SU-DHL-6 (cell line): ENCODE results near the gene PHF10.

Experiments used
- H2AFZ ChIP-seq: fragments of 200-600 bp; sonication (generic); 2 replicates; pipeline ENCODE4 v1.6.1; 2014; ENCODE audit warnings: low read depth, mild to moderate bottlenecking, moderate library complexity, mixed read lengths, antibody characterized with exemption, low read length; ENCODE audit not compliant: severe bottlenecking
- H3F3A ChIP-seq: fragments of 200-600 bp; shearing (Covaris generic); 2 replicates; pipeline ENCODE4 v1.6.0; 2016; ENCODE audit warnings: antibody characterized with exemption, mild to moderate bottlenecking; ENCODE audit not compliant: insufficient read depth
- H3K27ac ChIP-seq: fragments of 200-600 bp; sonication (generic); 2 replicates; pipeline ENCODE4 v1.5.1; 2016; ENCODE audit warnings: low read depth, mild to moderate bottlenecking, low read length, moderate library complexity, mixed read lengths
- H3K27me3 ChIP-seq: fragments of 200-600 bp; sonication (generic), shearing (Covaris generic); 2 replicates; pipeline ENCODE4 v1.6.0; 2014; ENCODE audit warnings: mild to moderate bottlenecking, low read length
- H3K36me3 ChIP-seq: fragments of 200-600 bp; sonication (generic); 2 replicates; pipeline ENCODE4 v1.6.1; 2014; ENCODE audit warnings: mild to moderate bottlenecking, low read length, mixed read lengths
- H3K4me2 ChIP-seq: fragments of 300-600, 200-600 bp; shearing (Covaris generic), sonication (generic); 2 replicates; pipeline ENCODE4 v1.6.0; 2014; ENCODE audit warnings: low read length, low read depth, mild to moderate bottlenecking; ENCODE audit not compliant: poor library complexity, severe bottlenecking
- H3K4me3 ChIP-seq: fragments of 200-600 bp; sonication (generic); 2 replicates; pipeline ENCODE4 v1.5.1; 2014; ENCODE audit warnings: antibody characterized with exemption, low read length, mild to moderate bottlenecking, mixed read lengths; ENCODE audit not compliant: insufficient read depth, poor library complexity, severe bottlenecking
- H3K79me2 ChIP-seq: fragments of 200-600 bp; sonication (generic); 2 replicates; pipeline ENCODE4 v1.6.1; 2014; ENCODE audit warnings: mild to moderate bottlenecking, low read length, moderate library complexity; ENCODE audit not compliant: insufficient read depth
- H3K9ac ChIP-seq: fragments of 200-600 bp; sonication (generic); 2 replicates; pipeline ENCODE4 v1.7.0; 2014; ENCODE audit warnings: mild to moderate bottlenecking, low read length
- H3K9me2 ChIP-seq: fragments of 200-600 bp; sonication (generic); replicated peaks from 2 replicates; pipeline ENCODE4 v1.6.1; 2014; ENCODE audit warnings: low read length; ENCODE audit not compliant: insufficient read depth
- H3K9me3 ChIP-seq: fragments of 200-600 bp; sonication (generic); 2 replicates; pipeline ENCODE4 v1.6.1; 2014; ENCODE audit warnings: low read length, mixed read lengths; ENCODE audit not compliant: insufficient read depth
- H4K20me1 ChIP-seq: fragments of 200-600 bp; sonication (generic); 2 replicates; pipeline ENCODE4 v1.6.1; 2014; ENCODE audit warnings: low read depth, mild to moderate bottlenecking, antibody characterized with exemption, low read length, moderate library complexity, mixed read lengths
- CTCF ChIP-seq: fragments of 200-600 bp; sonication (generic); IDR thresholded peaks from one replicate; pipeline ENCODE4 v1.5.1; 2017; ENCODE audit warnings: antibody characterized with exemption, mild to moderate bottlenecking, low read length, moderate library complexity; ENCODE audit not compliant: insufficient read depth, poor library complexity, severe bottlenecking
- EZH2phosphoT487 ChIP-seq: fragments of 200-600 bp; sonication (generic), shearing (Covaris generic); conservative IDR thresholded peaks from 2 replicates; pipeline ENCODE4 v1.6.1; 2018; ENCODE audit warnings: mild to moderate bottlenecking, antibody characterized with exemption, low read length, moderate library complexity, mixed read lengths

PHF10 gene

GRCh38 chr6:169671563-169671962 lies 52.7 kb downstream of the PHF10 start:
- no peaks in the 10 kb centered on the region for H4K20me1 ChIP-seq
- peaks cover 16% of the 10 kb centered on the region; the same call in 1 of the 2 replicates for H3K36me3 ChIP-seq

GRCh38 chr6:169669889-169670288 lies 54.4 kb downstream of the PHF10 start:
- no peak overlapping the region for H3K4me2 ChIP-seq
- H3K9me3 ChIP-seq: no peaks in the 10 kb centered on the region
- H3K27me3 ChIP-seq: no peaks in the 10 kb centered on the region
- TF ChIP-seq EZH2phosphoT487: no peak
- no peak for TF ChIP-seq CTCF
- H3K9me2 ChIP-seq: no peaks in the 10 kb centered on the region
- no peaks in the 10 kb centered on the region for H3F3A ChIP-seq
- no peak overlapping the region for H3K27ac ChIP-seq
- H3K9ac ChIP-seq: no peak overlapping the region
- H3K79me2 ChIP-seq: no peaks in the 10 kb centered on the region
- H3K4me3 ChIP-seq: no peak overlapping the region
- H2AFZ ChIP-seq: no peak overlapping the region
- peaks cover 16% of the 10 kb centered on the region; the same call in 1 of the 2 replicates for H3K36me3 ChIP-seq
- H4K20me1 ChIP-seq: no peaks in the 10 kb centered on the region

More at GRCh38 chr6:169671563-169671962, 52.7 kb downstream of the PHF10 start:
- no peaks in the 10 kb centered on the region for H3K79me2 ChIP-seq
- no peaks in the 10 kb centered on the region for H3K9me3 ChIP-seq
- H3K4me2 ChIP-seq: no peak overlapping the region
- H3K9me2 ChIP-seq: no peaks in the 10 kb centered on the region
- H3K27ac ChIP-seq: no peak overlapping the region
- H3K4me3 ChIP-seq: no peak overlapping the region
- no peaks in the 10 kb centered on the region for H3K27me3 ChIP-seq
- no peak overlapping the region for H2AFZ ChIP-seq
- H3K9ac ChIP-seq: no peak overlapping the region
- no peaks in the 10 kb centered on the region for H3F3A ChIP-seq
- TF ChIP-seq CTCF: no peak
- TF ChIP-seq EZH2phosphoT487: no peak

- Histone ChIP-seq H3K9ac (no peak overlapping the region), H3F3A (no peaks in the 10 kb centered on the region), H3K79me2 (no peaks in the 10 kb centered on the region), H2AFZ (no peak overlapping the region), H3K27me3 (no peaks in the 10 kb centered on the region), H4K20me1 (no peaks in the 10 kb centered on the region), H3K27ac (no peak overlapping the region), H3K36me3 (peaks cover 16% of the 10 kb centered on the region; the same call in 1 of the 2 replicates), H3K9me3 (no peaks in the 10 kb centered on the region), H3K4me2 (no peak overlapping the region), H3K4me3 (no peak overlapping the region), H3K9me2 (no peaks in the 10 kb centered on the region)
- TF ChIP-seq EZH2phosphoT487 (no peak), CTCF (no peak)
Observed at GRCh38 chr6:169669147-169669546, 55.2 kb downstream of the PHF10 start.
